MCF 10A (cell line): ENCODE data around the gene TMEM219. TPM values are rescaled to one million over a fixed set of nuclear protein-coding genes. Genes with fewer than 3 reads are reported as not detected.
"Not testable (repeated sequence)": the region's sequence is repeated elsewhere in the genome, so short reads cannot be mapped to it uniquely, and the experiment has no call there.

Source experiments
- BruUV-seq: library from RNA; stranded (reverse); fragments of 400-500 nt; replicated peaks from 2 replicates; lab custom pipeline; 2021; lab: Mats Ljungman, UMichigan
- CTCF ChIA-PET: fragments of 300-600 bp; sonication (Branson Sonifier 250); formaldehyde crosslinking; extraction: SDS; loops from one replicate; lab custom pipeline; 2021; ENCODE audit warnings: antibody characterized with exemption, inconsistent platforms; lab: Yijun Ruan, JAX
- POLR2A ChIA-PET: fragments of 300-600, 350-650 bp; sonication (Branson Sonifier 250); formaldehyde crosslinking; extraction: SDS; loops from one replicate; lab custom pipeline; 2020; ENCODE audit warnings: antibody characterized with exemption, inconsistent platforms; lab: Yijun Ruan, JAX
- DNase-seq: peaks from one replicate; pipeline ENCODE4 v3.0.0-alpha.2; 2018; ENCODE audit not compliant: unreplicated experiment
- H3K27ac Mint-ChIP-seq: one replicate; pipeline ENCODE4 v1.8.0; 2022; ENCODE audit warnings: mild to moderate bottlenecking, low read depth, mixed read lengths; ENCODE audit not compliant: unreplicated experiment
- H3K27me3 Mint-ChIP-seq: one replicate; pipeline ENCODE4 v1.8.0; 2022; ENCODE audit warnings: mixed read lengths; ENCODE audit not compliant: insufficient read depth, unreplicated experiment
- H3K36me3 Mint-ChIP-seq: one replicate; pipeline ENCODE4 v1.8.0; 2022; ENCODE audit warnings: mild to moderate bottlenecking, moderate library complexity, mixed read lengths; ENCODE audit not compliant: insufficient read depth, unreplicated experiment
- H3K4me1 Mint-ChIP-seq: one replicate; pipeline ENCODE4 v1.8.0; 2022; ENCODE audit warnings: mixed read lengths; ENCODE audit not compliant: insufficient read depth, unreplicated experiment
- H3K4me3 Mint-ChIP-seq: one replicate; pipeline ENCODE4 v1.8.0; 2022; ENCODE audit warnings: mild to moderate bottlenecking, moderate library complexity, mixed read lengths; ENCODE audit not compliant: unreplicated experiment
- H3K9me3 Mint-ChIP-seq: one replicate; pipeline ENCODE4 v1.8.0; 2022; ENCODE audit warnings: mixed read lengths; ENCODE audit not compliant: unreplicated experiment
- intact Hi-C: fragments of 100-400 bp; cut with micrococcal nuclease; formaldehyde crosslinking; loops from 2 replicates; pipeline ENCODE4 v1.14.1; 2022
- total RNA-seq: library from RNA; stranded (reverse); gene quantifications from 2 replicates; pipeline ENCODE4 v1.2.3, GENCODE V29; 2022
- TF ChIP-seq, protein P1 (sequence below): fragments of 200-600 bp; IDR thresholded peaks from one replicate; pipeline ENCODE4 v1.8.0; 2022; ENCODE audit warnings: antibody characterized with exemption, mild to moderate bottlenecking; ENCODE audit not compliant: unreplicated experiment

Gene TMEM219
- total RNA-seq, 1 experiment from 2014 or later: 62.1 TPM

GRCh38 chr16:30016555-30017276, 54.8 kb downstream of the TMEM219 start:
- CTCF ChIA-PET: interaction anchor here (0.7 to 2.1 kb wide), 3 partner anchors 11 to 131 kb away, joined by 5 to 8 read pairs (median 5); no protein-coding TSS in a partner anchor
- DNase-seq: no peak

GRCh38 chr16:30017277-30017656, 55.4 kb downstream of the TMEM219 start:
- ChIA-PET POLR2A (interaction anchor here (0.7 kb wide), 1 partner anchor 38 kb away, joined by 3 read pairs; no protein-coding TSS in a partner anchor), CTCF (interaction anchor here (0.7 to 2.1 kb wide), 3 partner anchors 12 to 132 kb away, joined by 5 to 8 read pairs (median 5); no protein-coding TSS in a partner anchor)
- peaks cover 6% of the 10 kb centered on the region for H3K4me1 Mint-ChIP-seq
- H3K27me3 Mint-ChIP-seq: peaks cover 2% of the 10 kb centered on the region
- H3K9me3 Mint-ChIP-seq: no peaks in the 10 kb centered on the region
- no peak for DNase-seq
- H3K27ac Mint-ChIP-seq: no peak overlapping the region
- intact Hi-C loops: no loop called here
- TF ChIP-seq, protein P1, sequence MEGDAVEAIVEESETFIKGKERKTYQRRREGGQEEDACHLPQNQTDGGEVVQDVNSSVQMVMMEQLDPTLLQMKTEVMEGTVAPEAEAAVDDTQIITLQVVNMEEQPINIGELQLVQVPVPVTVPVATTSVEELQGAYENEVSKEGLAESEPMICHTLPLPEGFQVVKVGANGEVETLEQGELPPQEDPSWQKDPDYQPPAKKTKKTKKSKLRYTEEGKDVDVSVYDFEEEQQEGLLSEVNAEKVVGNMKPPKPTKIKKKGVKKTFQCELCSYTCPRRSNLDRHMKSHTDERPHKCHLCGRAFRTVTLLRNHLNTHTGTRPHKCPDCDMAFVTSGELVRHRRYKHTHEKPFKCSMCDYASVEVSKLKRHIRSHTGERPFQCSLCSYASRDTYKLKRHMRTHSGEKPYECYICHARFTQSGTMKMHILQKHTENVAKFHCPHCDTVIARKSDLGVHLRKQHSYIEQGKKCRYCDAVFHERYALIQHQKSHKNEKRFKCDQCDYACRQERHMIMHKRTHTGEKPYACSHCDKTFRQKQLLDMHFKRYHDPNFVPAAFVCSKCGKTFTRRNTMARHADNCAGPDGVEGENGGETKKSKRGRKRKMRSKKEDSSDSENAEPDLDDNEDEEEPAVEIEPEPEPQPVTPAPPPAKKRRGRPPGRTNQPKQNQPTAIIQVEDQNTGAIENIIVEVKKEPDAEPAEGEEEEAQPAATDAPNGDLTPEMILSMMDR: no peak
- no TSS peak for BruUV-seq
- peaks cover 6% of the 10 kb centered on the region for H3K36me3 Mint-ChIP-seq
- H3K4me3 Mint-ChIP-seq: no peak overlapping the region

More at GRCh38 chr16:30016555-30017276, 54.8 kb downstream of the TMEM219 start:
- H3K27ac Mint-ChIP-seq: no peak overlapping the region
- intact Hi-C loops: no loop called here
- peaks cover 8% of the 10 kb centered on the region for H3K27me3 Mint-ChIP-seq
- POLR2A ChIA-PET: interaction anchor here (0.7 kb wide), 1 partner anchor 39 kb away, joined by 3 read pairs; no protein-coding TSS in a partner anchor
- TF ChIP-seq, protein P1: no peak
- no peak overlapping the region for H3K4me3 Mint-ChIP-seq
- H3K4me1 Mint-ChIP-seq: peaks cover 6% of the 10 kb centered on the region
- peaks cover 6% of the 10 kb centered on the region for H3K36me3 Mint-ChIP-seq
- no peaks in the 10 kb centered on the region for H3K9me3 Mint-ChIP-seq
- no TSS peak for BruUV-seq

- H3K27me3 Mint-ChIP-seq, DNase-seq, H3K9me3 Mint-ChIP-seq, POLR2A ChIA-PET, BruUV-seq, H3K4me1 Mint-ChIP-seq, H3K36me3 Mint-ChIP-seq, H3K4me3 Mint-ChIP-seq, intact Hi-C loops, H3K27ac Mint-ChIP-seq: not testable (repeated sequence)
- CTCF ChIA-PET: interaction anchor here (0.6 to 2.1 kb wide), 4 partner anchors 14 to 1414 kb away, joined by 3 to 8 read pairs (median 7); no protein-coding TSS in a partner anchor
Observed at GRCh38 chr16:30017937-30018336, 56.1 kb downstream of the TMEM219 start.

GRCh38 chr16:30018731-30019158, 56.9 kb downstream of the TMEM219 start:
- Mint-ChIP-seq H3K4me1 (peaks cover 6% of the 10 kb centered on the region), H3K36me3 (peaks cover 6% of the 10 kb centered on the region), H3K27ac (no peak overlapping the region), H3K27me3 (no peaks in the 10 kb centered on the region), H3K4me3 (no peak overlapping the region), H3K9me3 (no peaks in the 10 kb centered on the region)
- DNase-seq: peak; percentile 37
- TF ChIP-seq, protein P1: no peak
- POLR2A ChIA-PET: interaction anchor here (0.6 to 1.5 kb wide), 2 partner anchors 23 to 181 kb away, joined by 3 to 7 read pairs; partner anchors contain the start of genes HIRIP3 and INO80E
- BruUV-seq: no TSS peak
- intact Hi-C loops: no loop called here
- CTCF ChIA-PET: interaction anchor here (0.5 to 1.8 kb wide), 9 partner anchors 12 to 1413 kb away, joined by 3 to 8 read pairs (median 4); partner anchors contain the start of gene TLCD3B

Other genes starting within 250 kb of the TMEM219 start
- not detected in 2 replicates for gene C16orf54, start 216.1 kb upstream of the TMEM219 start, total RNA-seq
- gene ZG16, start 183.8 kb upstream of the TMEM219 start, total RNA-seq: not detected in 2 replicates
- gene KIF22, start 171.3 kb upstream of the TMEM219 start, total RNA-seq: 36.3 and 53.8 TPM in 2 replicates
- 185 and 194 TPM in 2 replicates for gene MAZ, start 155.6 kb upstream of the TMEM219 start, total RNA-seq
- 0.42 and 0.96 TPM in 2 replicates for gene PRRT2, start 149.9 kb upstream of the TMEM219 start, total RNA-seq
- gene PAGR1, start 145.9 kb upstream of the TMEM219 start, total RNA-seq: 21.3 and 25.0 TPM in 2 replicates
- 56.5 and 71.9 TPM in 2 replicates for gene MVP, start 141.6 kb upstream of the TMEM219 start, total RNA-seq
- gene CDIPT, start 98.9 kb upstream of the TMEM219 start, total RNA-seq: 41.3 and 42.7 TPM in 2 replicates
- 1.9 and 3.2 TPM in 2 replicates for gene SEZ6L2, start 62.5 kb upstream of the TMEM219 start, total RNA-seq
- 4.8 and 5.7 TPM in 2 replicates for gene ASPHD1, start 61.6 kb upstream of the TMEM219 start, total RNA-seq
- 35.5 and 38.9 TPM in 2 replicates for gene KCTD13, start 35.9 kb upstream of the TMEM219 start, total RNA-seq
- gene TAOK2, start 11.8 kb downstream of the TMEM219 start, total RNA-seq: 29.3 and 33.1 TPM in 2 replicates
- gene HIRIP3, start 33.5 kb downstream of the TMEM219 start, total RNA-seq: 12.9 and 20.7 TPM in 2 replicates
- gene INO80E, start 34.2 kb downstream of the TMEM219 start, total RNA-seq: 82.0 and 90.1 TPM in 2 replicates
- gene DOC2A, start 48.9 kb downstream of the TMEM219 start, total RNA-seq: 1.2 TPM in 2 replicates
- gene C16orf92, start 61.1 kb downstream of the TMEM219 start, total RNA-seq: not detected in 2 replicates
- gene TLCD3B, start 69.2 kb downstream of the TMEM219 start, total RNA-seq: 0.21 and 0.27 TPM in 2 replicates
- gene ALDOA, start 103.7 kb downstream of the TMEM219 start, total RNA-seq: 1,141 and 1,165 TPM in 2 replicates
- 93.2 and 99.7 TPM in 2 replicates for gene PPP4C, start 113.9 kb downstream of the TMEM219 start, total RNA-seq
- 0.16 and 0.47 TPM in 2 replicates for gene TBX6, start 129.8 kb downstream of the TMEM219 start, total RNA-seq
- 8.8 and 9.2 TPM in 2 replicates for gene YPEL3, start 134.1 kb downstream of the TMEM219 start, total RNA-seq
- 0.49 and 1.5 TPM in 2 replicates for gene GDPD3, start 151.5 kb downstream of the TMEM219 start, total RNA-seq
- gene MAPK3, start 161.1 kb downstream of the TMEM219 start, total RNA-seq: 11.7 and 15.0 TPM in 2 replicates
- gene CORO1A, start 221.5 kb downstream of the TMEM219 start, total RNA-seq: 0.83 and 1.9 TPM in 2 replicates
- gene BOLA2B, start 231.6 kb downstream of the TMEM219 start, total RNA-seq: 132 and 133 TPM in 2 replicates
- gene SLX1A, start 231.8 kb downstream of the TMEM219 start, total RNA-seq: 21.4 and 37.1 TPM in 2 replicates
- 13.4 TPM in 2 replicates for gene SULT1A3, start 237.2 kb downstream of the TMEM219 start, total RNA-seq